Liver (tissue), 9 donors: ENCODE measurements around the gene PPP2R5C. TPM values are rescaled to one million over a fixed set of nuclear protein-coding genes. Genes with fewer than 3 reads are reported as not detected.

Experiments used
- DNase-seq: peaks from one replicate; pipeline ENCODE4 v3.0.0-alpha.2; 2017; ENCODE audit warnings: low spot score
- H3K27ac ChIP-seq, 2 donors: one replicate each; pipeline ENCODE4 v1.7.0; 2013; ENCODE audit warnings: inconsistent platforms in 2 of 2, low read length in 2 of 2, control low read depth in 1 of 2, low read depth in 1 of 2, mild to moderate bottlenecking in 1 of 2
- H3K27me3 ChIP-seq, 4 donors: one replicate each; pipeline versions ENCODE4 v1.6.1 to v1.7.0; 2013; ENCODE audit warnings: low read length in 3 of 4, inconsistent platforms in 1 of 4, mild to moderate bottlenecking in 1 of 4, moderate library complexity in 1 of 4; ENCODE audit not compliant: control insufficient read depth in 4 of 4, insufficient read depth in 4 of 4
- H3K36me3 ChIP-seq, 4 donors: one replicate each; pipeline versions ENCODE4 v1.6.1 to v1.7.0; 2013; ENCODE audit warnings: low read length in 3 of 4, mild to moderate bottlenecking in 3 of 4, low read depth in 1 of 4, moderate library complexity in 1 of 4; ENCODE audit not compliant: control insufficient read depth in 4 of 4, insufficient read depth in 3 of 4
- H3K4me1 ChIP-seq, 4 donors: one replicate each; pipeline versions ENCODE4 v1.6.1 to v1.7.0; 2013; ENCODE audit warnings: low read length in 3 of 4, mild to moderate bottlenecking in 3 of 4, moderate library complexity in 1 of 4; ENCODE audit not compliant: control insufficient read depth in 4 of 4, insufficient read depth in 4 of 4
- H3K4me3 ChIP-seq, 3 donors: one replicate each; pipeline versions ENCODE4 v1.6.1 to v1.7.0; 2013; ENCODE audit warnings: low read length in 3 of 3, control low read depth in 1 of 3, low read depth in 1 of 3, mild to moderate bottlenecking in 1 of 3
- H3K9ac ChIP-seq, 2 donors: one replicate each; pipeline ENCODE4 v1.7.0; 2013; ENCODE audit warnings: low read length in 2 of 2, mild to moderate bottlenecking in 2 of 2, moderate library complexity in 2 of 2, control low read depth in 1 of 2, low read depth in 1 of 2
- H3K9me3 ChIP-seq, 4 donors: one replicate each; pipeline versions ENCODE4 v1.6.1 to v1.7.0; 2013; ENCODE audit warnings: low read length in 3 of 4; ENCODE audit not compliant: control insufficient read depth in 4 of 4
- EGR1 ChIP-seq, 2 donors: IDR thresholded peaks; 2 replicates each; pipeline ENCODE4 v1.6.1; 2016 to 2018; ENCODE audit warnings: antibody characterized with exemption in 2 of 2, low read depth in 2 of 2
- FOXA2 ChIP-seq: IDR thresholded peaks from 2 replicates; pipeline ENCODE4 v1.6.1; 2016; ENCODE audit warnings: antibody characterized with exemption
- GABPA ChIP-seq, 2 donors: IDR thresholded peaks in 1 of 2; conservative IDR thresholded peaks in 1 of 2; 2 replicates each; pipeline ENCODE4 v1.6.1; 2016; ENCODE audit warnings: antibody characterized with exemption in 2 of 2, mild to moderate bottlenecking in 1 of 2, moderate library complexity in 1 of 2
- HNF4A ChIP-seq, 2 donors: conservative IDR thresholded peaks; 2 replicates each; pipeline ENCODE4 v1.6.1; 2016; ENCODE audit warnings: antibody characterized with exemption in 2 of 2, mild to moderate bottlenecking in 2 of 2
- HNF4G ChIP-seq: IDR thresholded peaks from 2 replicates; pipeline ENCODE4 v1.6.1; 2016; ENCODE audit warnings: antibody characterized with exemption
- JUND ChIP-seq, 2 donors: IDR thresholded peaks; 2 replicates each; pipeline ENCODE4 v1.6.1; 2016; ENCODE audit warnings: antibody characterized with exemption in 2 of 2
- NR2F2 ChIP-seq: IDR thresholded peaks from 2 replicates; pipeline ENCODE4 v1.6.1; 2016; ENCODE audit warnings: antibody characterized with exemption
- RAD21 ChIP-seq, 2 donors: IDR thresholded peaks; 2 replicates each; pipeline ENCODE4 v1.6.1; 2016; ENCODE audit warnings: antibody characterized with exemption in 2 of 2, mild to moderate bottlenecking in 2 of 2
- RXRA ChIP-seq, 2 donors: IDR thresholded peaks; 2 replicates each; pipeline ENCODE4 v1.6.1; 2017 to 2018; ENCODE audit warnings: antibody characterized with exemption in 2 of 2, mild to moderate bottlenecking in 1 of 2
- whole genome bisulfite sequencing: extraction: QIAGEN DNeasy Blood & Tissue Kit; methylation state at CpG from one replicate; pipeline ENCODE4 v1.1.7; 2013; 5-methylcytosine and 5-hydroxymethylcytosine counted together
- polyA plus RNA-seq, 2 donors: library from polyadenylated mRNA; stranded (reverse) in 1 of 2; unstranded in 1 of 2; fragments of 200-250 nt in 1 of 2; fragments of >200 nt in 1 of 2; fragmentation: Nextera tagmentation in 1 of 2; extraction: Ambion mirVana in 1 of 2; gene quantifications; one replicate each; pipeline versions ENCODE4 v1.2.1 to v1.2.3, GENCODE V29; 2013 to 2015
- total RNA-seq, 2 donors: library from RNA; depleted of rRNA; stranded (reverse); fragments of >200 nt; gene quantifications; one replicate each; pipeline ENCODE4 v1.2.3, GENCODE V29; 2014
- TF ChIP-seq, protein P1 (sequence below): IDR thresholded peaks from 2 replicates; pipeline ENCODE4 v1.6.1; 2016; ENCODE audit warnings: antibody characterized with exemption, mild to moderate bottlenecking
- TF ChIP-seq, protein P2 (sequence below): IDR thresholded peaks from 2 replicates; pipeline ENCODE4 v1.6.1; 2016; ENCODE audit warnings: antibody characterized with exemption
- TF ChIP-seq, protein P3 (sequence below): IDR thresholded peaks from 2 replicates; pipeline ENCODE4 v1.6.1; 2016; ENCODE audit warnings: antibody characterized with exemption
- TF ChIP-seq, protein P4 (sequence below): IDR thresholded peaks from 2 replicates; pipeline ENCODE4 v1.6.1; 2016; ENCODE audit warnings: antibody characterized with exemption
- TF ChIP-seq, protein P5 (sequence below): fragments of 150-350 bp; IDR thresholded peaks from 2 replicates; pipeline ENCODE4 v1.5.1; 2017; ENCODE audit warnings: improper control_type of control experiment, low read depth, low read length; ENCODE audit not compliant: missing input control
- donor health status: healthy.
- donor health status: healthy.
- donor health status: healthy.
- donor health status: healthy.
- donor health status: healthy.

Gene PPP2R5C
- total and polyA plus RNA-seq, 4 donors, result 33.5 to 52.3 (median 43.9) TPM

DNA sequence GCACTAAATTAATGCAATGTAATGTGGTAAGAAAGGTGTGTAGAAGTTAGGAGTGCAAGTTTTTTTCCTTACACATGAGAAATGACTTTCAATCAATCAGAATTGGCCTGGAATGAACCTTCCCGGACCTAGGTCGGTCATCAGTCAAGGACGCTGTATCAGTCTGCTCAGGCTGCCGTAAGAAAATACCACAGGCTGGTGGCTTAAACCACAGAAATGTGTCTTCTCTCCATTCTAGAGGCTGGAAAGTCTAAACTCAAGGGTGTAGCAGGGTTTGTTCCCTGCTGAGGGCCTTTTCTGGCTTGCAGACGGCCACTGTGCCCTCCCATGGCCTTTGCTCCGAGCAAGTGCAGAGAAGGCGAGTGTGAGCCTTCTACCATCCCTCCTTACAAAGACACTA is 116.3 kb downstream of the PPP2R5C start (continued):
- TF ChIP-seq, protein P1, sequence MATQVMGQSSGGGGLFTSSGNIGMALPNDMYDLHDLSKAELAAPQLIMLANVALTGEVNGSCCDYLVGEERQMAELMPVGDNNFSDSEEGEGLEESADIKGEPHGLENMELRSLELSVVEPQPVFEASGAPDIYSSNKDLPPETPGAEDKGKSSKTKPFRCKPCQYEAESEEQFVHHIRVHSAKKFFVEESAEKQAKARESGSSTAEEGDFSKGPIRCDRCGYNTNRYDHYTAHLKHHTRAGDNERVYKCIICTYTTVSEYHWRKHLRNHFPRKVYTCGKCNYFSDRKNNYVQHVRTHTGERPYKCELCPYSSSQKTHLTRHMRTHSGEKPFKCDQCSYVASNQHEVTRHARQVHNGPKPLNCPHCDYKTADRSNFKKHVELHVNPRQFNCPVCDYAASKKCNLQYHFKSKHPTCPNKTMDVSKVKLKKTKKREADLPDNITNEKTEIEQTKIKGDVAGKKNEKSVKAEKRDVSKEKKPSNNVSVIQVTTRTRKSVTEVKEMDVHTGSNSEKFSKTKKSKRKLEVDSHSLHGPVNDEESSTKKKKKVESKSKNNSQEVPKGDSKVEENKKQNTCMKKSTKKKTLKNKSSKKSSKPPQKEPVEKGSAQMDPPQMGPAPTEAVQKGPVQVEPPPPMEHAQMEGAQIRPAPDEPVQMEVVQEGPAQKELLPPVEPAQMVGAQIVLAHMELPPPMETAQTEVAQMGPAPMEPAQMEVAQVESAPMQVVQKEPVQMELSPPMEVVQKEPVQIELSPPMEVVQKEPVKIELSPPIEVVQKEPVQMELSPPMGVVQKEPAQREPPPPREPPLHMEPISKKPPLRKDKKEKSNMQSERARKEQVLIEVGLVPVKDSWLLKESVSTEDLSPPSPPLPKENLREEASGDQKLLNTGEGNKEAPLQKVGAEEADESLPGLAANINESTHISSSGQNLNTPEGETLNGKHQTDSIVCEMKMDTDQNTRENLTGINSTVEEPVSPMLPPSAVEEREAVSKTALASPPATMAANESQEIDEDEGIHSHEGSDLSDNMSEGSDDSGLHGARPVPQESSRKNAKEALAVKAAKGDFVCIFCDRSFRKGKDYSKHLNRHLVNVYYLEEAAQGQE, result no peak
- TF ChIP-seq HNF4A (conservative IDR thresholded peaks at IDR 0.05), result no peak
- TF ChIP-seq, protein P2, sequence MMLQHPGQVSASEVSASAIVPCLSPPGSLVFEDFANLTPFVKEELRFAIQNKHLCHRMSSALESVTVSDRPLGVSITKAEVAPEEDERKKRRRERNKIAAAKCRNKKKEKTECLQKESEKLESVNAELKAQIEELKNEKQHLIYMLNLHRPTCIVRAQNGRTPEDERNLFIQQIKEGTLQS, result no peak

DNA sequence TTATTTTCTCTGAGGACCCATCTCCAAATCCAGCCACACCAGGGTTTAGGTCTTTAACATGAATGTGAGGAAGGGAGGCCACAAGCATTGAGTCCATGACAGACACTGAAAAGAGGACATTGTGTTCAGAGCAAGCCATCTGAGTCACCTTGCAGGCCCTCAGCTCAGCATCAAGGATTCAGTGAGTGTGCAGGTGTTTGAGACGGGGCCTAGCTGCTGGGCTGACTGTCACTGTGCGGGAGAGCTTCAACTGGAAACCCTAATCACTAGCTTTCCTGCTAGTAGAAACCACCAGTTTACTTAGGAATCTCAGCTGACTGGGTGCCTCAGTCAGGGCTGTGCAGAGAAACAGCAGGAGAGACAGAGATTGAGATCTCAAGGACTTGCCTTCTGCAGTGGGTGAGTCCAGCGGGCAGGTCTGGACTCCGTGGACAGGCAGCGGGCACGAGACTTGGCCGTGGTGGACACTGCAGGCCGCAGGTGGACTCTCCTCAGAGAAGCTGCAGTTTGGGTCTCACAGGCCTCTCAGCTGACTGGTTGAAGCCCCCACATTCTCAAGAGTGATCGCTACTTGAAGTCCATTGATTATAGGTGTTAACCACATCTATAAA is 116.8 kb downstream of the PPP2R5C start:
- TF ChIP-seq JUND (IDR thresholded peaks at IDR 0.05) (no peak), NR2F2 (no peak), RAD21 (IDR thresholded peaks at IDR 0.05) (no peak), FOXA2 (no peak), EGR1 (IDR thresholded peaks at IDR 0.05; ENCODE audit: low read depth in 2 of 2) (no peak), HNF4G (no peak)
- TF ChIP-seq, protein P3, sequence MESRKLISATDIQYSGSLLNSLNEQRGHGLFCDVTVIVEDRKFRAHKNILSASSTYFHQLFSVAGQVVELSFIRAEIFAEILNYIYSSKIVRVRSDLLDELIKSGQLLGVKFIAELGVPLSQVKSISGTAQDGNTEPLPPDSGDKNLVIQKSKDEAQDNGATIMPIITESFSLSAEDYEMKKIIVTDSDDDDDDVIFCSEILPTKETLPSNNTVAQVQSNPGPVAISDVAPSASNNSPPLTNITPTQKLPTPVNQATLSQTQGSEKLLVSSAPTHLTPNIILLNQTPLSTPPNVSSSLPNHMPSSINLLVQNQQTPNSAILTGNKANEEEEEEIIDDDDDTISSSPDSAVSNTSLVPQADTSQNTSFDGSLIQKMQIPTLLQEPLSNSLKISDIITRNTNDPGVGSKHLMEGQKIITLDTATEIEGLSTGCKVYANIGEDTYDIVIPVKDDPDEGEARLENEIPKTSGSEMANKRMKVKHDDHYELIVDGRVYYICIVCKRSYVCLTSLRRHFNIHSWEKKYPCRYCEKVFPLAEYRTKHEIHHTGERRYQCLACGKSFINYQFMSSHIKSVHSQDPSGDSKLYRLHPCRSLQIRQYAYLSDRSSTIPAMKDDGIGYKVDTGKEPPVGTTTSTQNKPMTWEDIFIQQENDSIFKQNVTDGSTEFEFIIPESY, result no peak
- no peak for DNase-seq
- 93% methylated on average over 9 of the region's 9 CpGs for WGBS

DNA sequence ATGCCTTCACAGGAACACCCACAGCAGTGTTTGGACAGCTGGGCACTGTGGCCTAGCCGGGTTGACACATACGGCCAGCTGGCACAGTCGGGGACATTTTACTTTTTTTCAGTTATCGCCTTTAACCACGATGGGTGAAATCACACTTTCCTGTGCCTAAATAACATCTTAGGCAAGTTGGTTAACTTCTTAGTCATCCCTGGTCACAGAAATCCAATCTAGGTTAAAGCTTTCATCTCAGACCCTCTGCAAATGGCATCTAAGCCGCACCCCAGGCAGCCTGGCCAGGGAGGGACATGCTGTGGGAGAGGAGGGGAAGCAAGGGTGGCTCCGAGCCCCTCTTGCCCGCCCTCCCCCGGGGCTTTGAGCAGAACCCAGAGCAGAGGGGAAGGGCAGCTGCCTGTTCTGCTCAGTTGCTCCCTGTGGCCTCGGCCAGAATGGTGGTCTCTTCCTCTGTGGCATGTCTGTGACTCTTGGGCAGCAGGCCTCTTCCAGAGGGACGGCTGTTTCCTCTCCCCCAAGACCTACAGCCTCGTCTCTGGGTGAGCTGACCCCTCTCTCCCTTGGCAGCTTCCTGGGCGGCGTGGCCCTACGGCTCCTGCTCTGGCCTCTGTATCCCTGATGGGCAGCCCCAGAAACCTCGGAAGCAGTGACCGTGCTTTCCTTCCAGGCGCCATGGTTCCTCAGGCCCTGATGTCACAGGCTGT is 117.5 kb downstream of the PPP2R5C start:
- H3K27me3 ChIP-seq, result no peaks in the 10 kb centered on the region
- no peaks in the 10 kb centered on the region for H3K4me1 ChIP-seq
- DNase-seq, result no peak
- WGBS, result 82% methylated on average over 18 of the region's 18 CpGs
- no peaks in the 10 kb centered on the region for H3K9me3 ChIP-seq
- H3K9ac ChIP-seq, result no peak overlapping the region
- H3K4me3 ChIP-seq, result no peak overlapping the region
- peaks cover 0 to 16% (median 2%) of the 10 kb centered on the region in 4 donors for H3K36me3 ChIP-seq
- no peak overlapping the region for H3K27ac ChIP-seq
- TF ChIP-seq, protein P4, sequence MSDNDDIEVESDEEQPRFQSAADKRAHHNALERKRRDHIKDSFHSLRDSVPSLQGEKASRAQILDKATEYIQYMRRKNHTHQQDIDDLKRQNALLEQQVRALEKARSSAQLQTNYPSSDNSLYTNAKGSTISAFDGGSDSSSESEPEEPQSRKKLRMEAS, result no peak
- TF ChIP-seq, protein P3, result no peak
- TF ChIP-seq, protein P5, sequence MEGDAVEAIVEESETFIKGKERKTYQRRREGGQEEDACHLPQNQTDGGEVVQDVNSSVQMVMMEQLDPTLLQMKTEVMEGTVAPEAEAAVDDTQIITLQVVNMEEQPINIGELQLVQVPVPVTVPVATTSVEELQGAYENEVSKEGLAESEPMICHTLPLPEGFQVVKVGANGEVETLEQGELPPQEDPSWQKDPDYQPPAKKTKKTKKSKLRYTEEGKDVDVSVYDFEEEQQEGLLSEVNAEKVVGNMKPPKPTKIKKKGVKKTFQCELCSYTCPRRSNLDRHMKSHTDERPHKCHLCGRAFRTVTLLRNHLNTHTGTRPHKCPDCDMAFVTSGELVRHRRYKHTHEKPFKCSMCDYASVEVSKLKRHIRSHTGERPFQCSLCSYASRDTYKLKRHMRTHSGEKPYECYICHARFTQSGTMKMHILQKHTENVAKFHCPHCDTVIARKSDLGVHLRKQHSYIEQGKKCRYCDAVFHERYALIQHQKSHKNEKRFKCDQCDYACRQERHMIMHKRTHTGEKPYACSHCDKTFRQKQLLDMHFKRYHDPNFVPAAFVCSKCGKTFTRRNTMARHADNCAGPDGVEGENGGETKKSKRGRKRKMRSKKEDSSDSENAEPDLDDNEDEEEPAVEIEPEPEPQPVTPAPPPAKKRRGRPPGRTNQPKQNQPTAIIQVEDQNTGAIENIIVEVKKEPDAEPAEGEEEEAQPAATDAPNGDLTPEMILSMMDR, result no peak
- TF ChIP-seq JUND (IDR thresholded peaks at IDR 0.05), result no peak
- TF ChIP-seq HNF4A (conservative IDR thresholded peaks at IDR 0.05), result no peak
- no peak for TF ChIP-seq GABPA (IDR thresholded peaks at IDR 0.05 in 1 of 2, conservative IDR thresholded peaks at IDR 0.05 in 1 of 2)
- TF ChIP-seq RAD21 (IDR thresholded peaks at IDR 0.05), result no peak
- no peak for TF ChIP-seq FOXA2
- TF ChIP-seq, protein P2, result no peak
- TF ChIP-seq NR2F2, result no peak
- no peak for TF ChIP-seq HNF4G
- no peak for TF ChIP-seq RXRA (IDR thresholded peaks at IDR 0.05)

More for the DNA sequence above, 116.8 kb downstream of the PPP2R5C start:
- no peaks in the 10 kb centered on the region for H3K4me1 ChIP-seq
- H3K9ac ChIP-seq, result no peak overlapping the region
- no peak overlapping the region for H3K27ac ChIP-seq
- H3K27me3 ChIP-seq, result no peaks in the 10 kb centered on the region
- H3K9me3 ChIP-seq, result no peaks in the 10 kb centered on the region
- peaks cover 0 to 11% (median under 1%) of the 10 kb centered on the region in 4 donors for H3K36me3 ChIP-seq
- H3K4me3 ChIP-seq, result no peak overlapping the region
